A549 (cell line): ENCODE data around the gene KCNK13. TPM values are rescaled to one million over a fixed set of nuclear protein-coding genes. Genes with fewer than 3 reads are reported as not detected.

Experiments used
- ATAC-seq, 2 experiments: fragments of 200-7000 bp in 1 of 2; fragments of >200 bp in 1 of 2; cut with Nextera tagmentation in 1 of 2; cut with Tn5 transposase in 1 of 2; 3 replicates each; pipeline versions ENCODE4 v1.8.0 to v1.9.1; 2018 to 2020; ENCODE audit warnings: mild to moderate bottlenecking in 1 of 2, moderate library complexity in 1 of 2
- CTCF ChIA-PET: fragments of 300-600 bp; sonication (Branson Sonifier 250); formaldehyde crosslinking; extraction: SDS; loops from one replicate; lab custom pipeline; 2021; ENCODE audit warnings: antibody characterized with exemption, inconsistent platforms; lab: Yijun Ruan, JAX
- POLR2A ChIA-PET: fragments of 350-600 bp; formaldehyde crosslinking; extraction: SDS; loops from one replicate; lab custom pipeline; 2021; ENCODE audit warnings: antibody characterized with exemption, inconsistent platforms; lab: Yijun Ruan, JAX
- DNase-seq, 2 experiments: peaks; one replicate each; pipeline versions ENCODE4 v3.0.0 to v3.0.0-alpha.2; 2011 to 2016; ENCODE audit warnings: low read depth in 1 of 2, low spot score in 1 of 2
- FAIRE-seq: peaks from 2 replicates; lab custom pipeline; 2011; peaks lifted over from hg19 to GRCh38; lab: Jason Lieb, UNC
- H3K27ac ChIP-seq, 2 experiments: fragments of >200 bp; sonication (Bioruptor Twin); formaldehyde crosslinking; 3 replicates each; pipeline ENCODE4 v1.5.1; 2016 to 2017
- H3K4me1 ChIP-seq: fragments of >200 bp; sonication (Bioruptor Twin); formaldehyde crosslinking; 3 replicates; pipeline ENCODE4 v1.6.1; 2016
- H3K4me2 ChIP-seq: fragments of >200 bp; sonication (Bioruptor Twin); formaldehyde crosslinking; 3 replicates; pipeline ENCODE4 v1.6.1; 2016
- H3K4me3 ChIP-seq: fragments of >200 bp; sonication (Bioruptor Twin); formaldehyde crosslinking; 3 replicates; pipeline ENCODE4 v1.5.1; 2016
- H3K9me3 ChIP-seq: fragments of >200 bp; sonication (Bioruptor Twin); formaldehyde crosslinking; 3 replicates; pipeline ENCODE4 v1.6.1; 2016
- BCL3 ChIP-seq: fragments of >200 bp; sonication (Bioruptor Twin); formaldehyde crosslinking; IDR thresholded peaks from 3 replicates; pipeline ENCODE4 v1.6.1; 2016
- CHD4 ChIP-seq: fragments of 200-600 bp; sonication (generic); IDR thresholded peaks from 2 replicates; pipeline ENCODE4 v1.6.1; 2016; ENCODE audit warnings: antibody characterized with exemption, mild to moderate bottlenecking, borderline replicate concordance
- CTCF ChIP-seq: fragments of >200 bp; sonication (Bioruptor Twin); formaldehyde crosslinking; IDR thresholded peaks from 3 replicates; pipeline ENCODE4 v1.5.1; 2016
- FOSB ChIP-seq: fragments of 250-450 bp; sonication (Bioruptor Pico); IDR thresholded peaks from 2 replicates; pipeline ENCODE4 v1.5.0; 2020; ENCODE audit warnings: mild to moderate bottlenecking, moderate library complexity
- GATA3 ChIP-seq: IDR thresholded peaks from 2 replicates; pipeline ENCODE4 v1.6.1; 2012; ENCODE audit warnings: borderline replicate concordance
- HES2 ChIP-seq: fragments of >200 bp; sonication (Bioruptor Twin); formaldehyde crosslinking; IDR thresholded peaks from 2 replicates; pipeline ENCODE4 v1.6.1; 2016
- HOXA7 ChIP-seq: fragments of 250-450 bp; sonication (Bioruptor Pico); IDR thresholded peaks from 2 replicates; pipeline ENCODE4 v1.5.0; 2020; ENCODE audit warnings: mild to moderate bottlenecking, moderate library complexity
- MAZ ChIP-seq: fragments of 150-350 bp; IDR thresholded peaks from 2 replicates; pipeline ENCODE4 v1.6.1; 2014; ENCODE audit warnings: antibody characterized with exemption, low read depth, low read length, borderline replicate concordance
- NR3C1 ChIP-seq: fragments of >200 bp; sonication (Bioruptor Twin); formaldehyde crosslinking; IDR thresholded peaks from 3 replicates; pipeline ENCODE4 v1.6.1; 2017
- RAD21 ChIP-seq, 2 experiments: fragments of >200 bp in 1 of 2; sonication (Bioruptor Twin) in 1 of 2; formaldehyde crosslinking in 1 of 2; IDR thresholded peaks in 1 of 2; conservative IDR thresholded peaks in 1 of 2; 2 replicates in 1 of 2; 3 replicates in 1 of 2; pipeline ENCODE4 v1.6.1; 2012 to 2018; ENCODE audit warnings: inconsistent platforms in 1 of 2
- RARB ChIP-seq: fragments of 250-450 bp; sonication (Bioruptor Pico); IDR thresholded peaks from 2 replicates; pipeline ENCODE4 v1.8.0; 2021; ENCODE audit warnings: mild to moderate bottlenecking, moderate library complexity
- REST ChIP-seq: fragments of 200-600 bp; sonication (generic); IDR thresholded peaks from 2 replicates; pipeline ENCODE4 v1.6.1; 2016; ENCODE audit warnings: antibody characterized with exemption, mild to moderate bottlenecking, moderate library complexity
- RFX5 ChIP-seq: fragments of 450-650 bp; IDR thresholded peaks from 2 replicates; pipeline ENCODE4 v1.7.1; 2014; ENCODE audit warnings: antibody characterized with exemption, mild to moderate bottlenecking, moderate library complexity
- ZSCAN20 ChIP-seq: fragments of 250-450 bp; sonication (Bioruptor Pico); IDR thresholded peaks from 2 replicates; pipeline ENCODE4 v1.8.0; 2022; ENCODE audit warnings: mild to moderate bottlenecking, moderate library complexity
- WGBS: methylation state at CpG from one replicate; pipeline ENCODE4 v1.1.6; 2017; ENCODE audit errors: missing lambda C conversion rate; 5-methylcytosine and 5-hydroxymethylcytosine counted together
- polyA plus RNA-seq, 4 experiments: library from polyadenylated mRNA; depleted of rRNA in 3 of 4; stranded (reverse); fragments of >200 nt; fragmentation: RNase III in 1 of 4; extraction: RNeasy Plus Mini Kit Qiagen cat#74134 plus additional on column Dnase treatment in 1 of 4; gene quantifications; 2 replicates in 3 of 4; 3 replicates in 1 of 4; pipeline ENCODE4 v1.2.3, GENCODE V29; 2011 to 2017

KCNK13 gene
- polyA plus RNA-seq, 2 of the 4 experiments (the other 2 are of a cell fraction): not detected

GRCh38 chr14:90191154-90191553 lies 129.4 kb downstream of the KCNK13 start:
- no peak for FAIRE-seq
- no peak for ATAC-seq
- H3K4me2 ChIP-seq: no peak overlapping the region
- H3K4me1 ChIP-seq: no peaks in the 10 kb centered on the region
- no peak overlapping the region for H3K27ac ChIP-seq
- 23% methylated on average over 5 of the region's 5 CpGs for WGBS
- H3K4me3 ChIP-seq: no peak overlapping the region
- ChIA-PET POLR2A (no interaction called here), CTCF (interaction anchor here (1.3 kb wide), 1 partner anchor 25 kb away, joined by 5 read pairs; no protein-coding TSS in a partner anchor)
- TF ChIP-seq GATA3 (no peak), NR3C1 (no peak), BCL3 (no peak)
- no peaks in the 10 kb centered on the region for H3K9me3 ChIP-seq
- DNase-seq: no peak

GRCh38 chr14:90191585-90191984 lies 129.8 kb downstream of the KCNK13 start:
- ChIA-PET CTCF (interaction anchor here (1.3 to 1.6 kb wide), 2 partner anchors 15 to 25 kb away, joined by 5 read pairs; no protein-coding TSS in a partner anchor), POLR2A (no interaction called here)
- no peaks in the 10 kb centered on the region for H3K9me3 ChIP-seq
- no peaks in the 10 kb centered on the region for H3K4me1 ChIP-seq
- WGBS: 11% methylated on average over 7 of the region's 7 CpGs
- FAIRE-seq (no peak), ATAC-seq (peak in 1 of 2 experiments; percentile 59; a peak in 3 of 6 replicates), DNase-seq (peak in 1 of 2 experiments; percentile 10)
- TF ChIP-seq RAD21 (conservative IDR thresholded peaks at IDR 0.05 in 1 of 2, IDR thresholded peaks at IDR 0.05 in 1 of 2) (peak in 1 of 2 experiments; percentile 20; a peak in 1 of 5 replicates), ZSCAN20 (CRISPR knock-in tag) (no peak), MAZ (no peak), HOXA7 (CRISPR knock-in tag) (no peak), RFX5 (no peak)
- no peak overlapping the region for H3K4me2 ChIP-seq
- H3K27ac ChIP-seq: no peak overlapping the region
- no peak overlapping the region for H3K4me3 ChIP-seq

GRCh38 chr14:90193925-90194324 lies 132.1 kb downstream of the KCNK13 start:
- no peak for FAIRE-seq
- TF ChIP-seq CTCF: peak; percentile 25; the same call in 1 of the 3 replicates
- TF ChIP-seq RARB: no peak
- TF ChIP-seq HES2: no peak
- TF ChIP-seq CHD4: no peak
- TF ChIP-seq FOSB (CRISPR knock-in tag): no peak
- no peak for TF ChIP-seq REST
- TF ChIP-seq RFX5: no peak
- Histone ChIP-seq H3K9me3 (no peaks in the 10 kb centered on the region), H3K4me3 (no peak overlapping the region), H3K27ac (no peak overlapping the region), H3K4me2 (no peak overlapping the region), H3K4me1 (no peaks in the 10 kb centered on the region)
- CTCF ChIA-PET: interaction anchor here (0.9 to 2.0 kb wide), 4 partner anchors 14 to 41 kb away, joined by 3 to 4 read pairs (median 3); no protein-coding TSS in a partner anchor
- 53% methylated on average over 9 of the region's 9 CpGs for WGBS
- POLR2A ChIA-PET: no interaction called here
- peak in 1 of 2 experiments; percentile 62; a peak in 3 of 6 replicates for ATAC-seq
- peak in 1 of 2 experiments; percentile 23 for DNase-seq
